K562 (cell line): ENCODE measurements around the gene DOK3. TPM values are rescaled to one million over a fixed set of nuclear protein-coding genes. Genes with fewer than 3 reads are reported as not detected.

Experiments used
- ATAC-seq: fragments of 200-7000 bp; cut with Tn5 transposase; 3 replicates; pipeline ENCODE4 v1.9.1; 2020; ENCODE audit warnings: moderate library complexity
- BruUV-seq: library from RNA; stranded (reverse); fragments of 400-500 nt; replicated peaks from 2 replicates; lab custom pipeline; 2021; lab: Mats Ljungman, UMichigan
- CTCF ChIA-PET: fragments of 300-600 bp; formaldehyde crosslinking; extraction: SDS; loops from one replicate; lab custom pipeline; 2021; ENCODE audit warnings: low intra/inter-chr PET ratio; lab: Yijun Ruan, JAX
- POLR2A ChIA-PET: fragments of 300-600, 350-650 bp; sonication (Branson Sonifier 250); formaldehyde crosslinking; extraction: SDS; loops from one replicate; lab custom pipeline; 2021; ENCODE audit warnings: antibody characterized with exemption, inconsistent platforms; lab: Yijun Ruan, JAX
- DNase-seq, 4 experiments: peaks; one replicate each; pipeline versions ENCODE4 v3.0.0 to v3.0.0-alpha.2; 2011 to 2018; ENCODE audit warnings: low spot score in 3 of 4, mixed read lengths in 3 of 4; ENCODE audit errors: extremely low read depth in 1 of 4
- FAIRE-seq: peaks from 2 replicates; lab custom pipeline; 2011; peaks lifted over from hg19 to GRCh38; lab: Jason Lieb, UNC
- H2AFZ ChIP-seq: 2 replicates; pipeline ENCODE4 v1.6.0; 2011; ENCODE audit warnings: low read depth, low read length, control low read depth, inconsistent platforms
- H3K27ac ChIP-seq: fragments of 200-600 bp; 3 replicates; pipeline ENCODE4 v1.8.0; 2011; ENCODE audit warnings: low read depth, mild to moderate bottlenecking, control low read depth, inconsistent platforms, low read length, moderate library complexity, mixed read lengths; ENCODE audit errors: extremely low read depth
- H3K27me3 ChIP-seq, 2 experiments: fragments of 300-600 bp in 1 of 2; 2 replicates in 1 of 2; 3 replicates in 1 of 2; pipeline versions ENCODE4 v1.6.0 to v1.8.0; 2011; ENCODE audit warnings: inconsistent platforms in 2 of 2, low read length in 2 of 2, mild to moderate bottlenecking in 1 of 2, mixed read lengths in 1 of 2, moderate library complexity in 1 of 2; ENCODE audit not compliant: control insufficient read depth in 2 of 2, insufficient read depth in 2 of 2
- H3K36me3 ChIP-seq: fragments of 300-600 bp; 3 replicates; pipeline ENCODE4 v1.8.0; 2011; ENCODE audit warnings: mild to moderate bottlenecking, low read length, inconsistent platforms; ENCODE audit not compliant: control insufficient read depth, insufficient read depth
- H3K4me1 ChIP-seq, 2 experiments: fragments of 200-600 bp in 1 of 2; replicated peaks in 1 of 2; 2 replicates in 1 of 2; 3 replicates in 1 of 2; pipeline versions ENCODE4 v1.5.1 to v1.8.0; 2011; ENCODE audit warnings: inconsistent platforms in 2 of 2, low read length in 2 of 2, mild to moderate bottlenecking in 1 of 2, mixed read lengths in 1 of 2, moderate library complexity in 1 of 2; ENCODE audit not compliant: control insufficient read depth in 2 of 2, insufficient read depth in 2 of 2
- H3K4me2 ChIP-seq: 2 replicates; pipeline ENCODE4 v1.6.1; 2011; ENCODE audit warnings: low read length, control low read depth, inconsistent platforms, mixed read lengths; ENCODE audit not compliant: insufficient read depth
- H3K4me3 ChIP-seq: fragments of 200-600 bp; sonication (generic), shearing (Covaris generic); 2 replicates; pipeline ENCODE4 v1.5.1; 2016; ENCODE audit warnings: control low read depth, inconsistent platforms
- H3K79me2 ChIP-seq: fragments of 200-600 bp; 3 replicates; pipeline ENCODE4 v1.8.0; 2011; ENCODE audit warnings: low read length, inconsistent platforms; ENCODE audit not compliant: control insufficient read depth, insufficient read depth
- H3K9ac ChIP-seq, 2 experiments: 2 replicates each; pipeline versions ENCODE4 v1.6.0 to v1.6.1; 2011; ENCODE audit warnings: low read depth in 2 of 2, low read length in 2 of 2, control low read depth in 1 of 2, inconsistent platforms in 1 of 2, mild to moderate bottlenecking in 1 of 2, mixed read lengths in 1 of 2; ENCODE audit not compliant: insufficient read depth in 1 of 2
- H3K9me1 ChIP-seq: one replicate; pipeline ENCODE4 v1.6.0; 2011; ENCODE audit warnings: inconsistent platforms, mild to moderate bottlenecking, low read length, moderate library complexity; ENCODE audit not compliant: control insufficient read depth, insufficient read depth
- H3K9me3 ChIP-seq: replicated peaks from 2 replicates; pipeline ENCODE4 v1.5.1; 2011; ENCODE audit warnings: low read depth, low read length, inconsistent platforms; ENCODE audit not compliant: control insufficient read depth, insufficient read depth
- H4K20me1 ChIP-seq: replicated peaks from 2 replicates; pipeline ENCODE4 v1.6.1; 2011; ENCODE audit warnings: low read length, inconsistent platforms, mixed read lengths; ENCODE audit not compliant: control insufficient read depth, insufficient read depth
- ARID4B ChIP-seq: sonication (generic); formaldehyde crosslinking; IDR thresholded peaks from 2 replicates; pipeline ENCODE4 v1.8.0; 2022; ENCODE audit warnings: mild to moderate bottlenecking, missing genetic modification reagents
- ATF6 ChIP-seq: sonication (generic); formaldehyde crosslinking; IDR thresholded peaks from 2 replicates; pipeline ENCODE4 v1.4.0; 2020; ENCODE audit warnings: mild to moderate bottlenecking, missing genetic modification reagents
- HMGXB4 ChIP-seq: sonication (generic); formaldehyde crosslinking; IDR thresholded peaks from 2 replicates; pipeline ENCODE4 v1.8.1; 2023; ENCODE audit warnings: mild to moderate bottlenecking, missing genetic modification reagents
- MAX ChIP-seq: sonication (generic); formaldehyde crosslinking; IDR thresholded peaks from 2 replicates; pipeline ENCODE4 v1.9.0; 2022; ENCODE audit warnings: mild to moderate bottlenecking, missing genetic modification reagents
- MNT ChIP-seq, 2 experiments: fragments of 450-650 bp; conservative IDR thresholded peaks; 2 replicates each; pipeline ENCODE4 v1.6.1; 2017; ENCODE audit warnings: mild to moderate bottlenecking in 2 of 2, moderate library complexity in 2 of 2
- SREBF2 ChIP-seq: sonication (generic); formaldehyde crosslinking; IDR thresholded peaks from 2 replicates; pipeline ENCODE4 v1.4.0; 2020; ENCODE audit warnings: mild to moderate bottlenecking, missing genetic modification reagents
- SRSF1 ChIP-seq: fragments of 200-400 bp; formaldehyde crosslinking; IDR thresholded peaks from 2 replicates; pipeline ENCODE4 v1.6.1; 2017; ENCODE audit warnings: mild to moderate bottlenecking, low read depth, low read length, moderate library complexity
- SUPT5H ChIP-seq: fragments of 450-650 bp; IDR thresholded peaks from 2 replicates; pipeline ENCODE4 v1.6.1; 2016
- WGBS: fragments of 100-300 bp; shearing (Covaris generic); methylation state at CpG from one replicate; pipeline ENCODE4 v1.1.6; 2016; ENCODE audit warnings: low coverage, mixed read lengths; ENCODE audit not compliant: insufficient coverage; ENCODE audit errors: missing lambda C conversion rate; 5-methylcytosine and 5-hydroxymethylcytosine counted together
- in situ Hi-C: fragments of 300-500 bp; cut with MboI; formaldehyde crosslinking; loops from 4 replicates; pipeline ENCODE4 v1.15.0; 2018; ENCODE audit warnings: inconsistent platforms, mixed read lengths
- intact Hi-C: fragments of 100-400 bp; cut with micrococcal nuclease; formaldehyde crosslinking; loops from 2 replicates; pipeline ENCODE4 v1.14.2; 2022
- polyA plus RNA-seq, 8 experiments: library from polyadenylated mRNA; depleted of rRNA in 4 of 8; stranded (reverse) in 5 of 8; unstranded in 3 of 8; fragments of >200 nt; fragmentation: Nextera tagmentation in 2 of 8; fragmentation: Illumina TruSeq in 1 of 8; extraction: Ambion mirVana in 2 of 8; extraction: Trizol in 1 of 8; gene quantifications; 2 replicates each; pipeline versions ENCODE4 v1.2.1 to v1.2.3, GENCODE V29; 2011 to 2014; ENCODE audit warnings: inconsistent platforms in 1 of 8, missing spikeins in 1 of 8
- total RNA-seq, 7 experiments: library from RNA; depleted of rRNA in 6 of 7; stranded (reverse); fragments of >200 nt in 6 of 7; fragmentation: Illumina TruSeq in 2 of 7; extraction: Trizol in 2 of 7; gene quantifications; 2 replicates each; pipeline versions ENCODE4 v1.2.1 to v1.2.3, GENCODE V29; 2011 to 2021; ENCODE audit warnings: low replicate concordance in 1 of 7

DOK3 gene
- total and polyA plus RNA-seq, 9 of the 15 experiments (the other 6 are each of a cell fraction or from before 2014, with no cell fraction given): 1.3 to 23.0 (median 8.0) TPM

- TF ChIP-seq MAX (CRISPR knock-in tag) (0 out of 2 replicates have a peak, but pooled peaks have one; percentile 5), HMGXB4 (CRISPR knock-in tag) (no peak), SREBF2 (CRISPR knock-in tag) (no peak), ATF6 (CRISPR knock-in tag) (no peak)
These were observed 1.9 kb downstream of the DOK3 start (continued) for GRCh38 chr5:177507596-177508220.

GRCh38 chr5:177507165-177507564 is 2.5 kb downstream of the DOK3 start:
- no TSS peak for BruUV-seq
- in situ Hi-C loops: no loop called here
- no peaks in the 10 kb centered on the region for H4K20me1 ChIP-seq
- peaks cover 15% of the 10 kb centered on the region; the same call in 2 of the 3 replicates for H3K79me2 ChIP-seq
- H3K27me3 ChIP-seq: no peaks in the 10 kb centered on the region
- no peak overlapping the region for H3K4me2 ChIP-seq
- no peaks in the 10 kb centered on the region for H3K9me1 ChIP-seq
- WGBS: 59% methylated on average over 9 of the region's 9 CpGs
- H3K36me3 ChIP-seq: peaks cover 45% of the 10 kb centered on the region
- POLR2A ChIA-PET: interaction anchor here (4.5 kb wide), 1 partner anchor 9 kb away, joined by 26 read pairs; the partner anchor contains the start of gene PDLIM7
- peaks cover 27 to 68% of the 10 kb centered on the region in 2 experiments for H3K4me1 ChIP-seq
- H3K9me3 ChIP-seq: no peaks in the 10 kb centered on the region
- CTCF ChIA-PET: no interaction called here
- H2AFZ ChIP-seq: no peak overlapping the region
- peak overlapping the region; percentile 1 to 89; a peak in 1 of 4 replicates for H3K9ac ChIP-seq
- ATAC-seq (peak; percentile 43), DNase-seq (peak in 1 of 4 experiments; percentile 68), FAIRE-seq (peak; percentile 92)
- H3K27ac ChIP-seq: peak overlapping the region; percentile 80
- H3K4me3 ChIP-seq: no peak overlapping the region
- intact Hi-C loops: no loop called here
- peak; percentile 43; the same call in 1 of the 2 replicates for TF ChIP-seq ARID4B (CRISPR knock-in tag)
- no peak for TF ChIP-seq SUPT5H
- TF ChIP-seq SRSF1: no peak
- 0 out of 4 replicates have a peak, but pooled peaks have one; percentile 29 to 34 for TF ChIP-seq MNT (conservative IDR thresholded peaks at IDR 0.05)
